A549 treated with AZD9567 at 1 μM for 4 hours (cell line): ENCODE results near the gene OR5M10. TPM values are rescaled to one million over a fixed set of nuclear protein-coding genes. Genes with fewer than 3 reads are reported as not detected.

Experiments used
- total RNA-seq: library from RNA; stranded (reverse); fragments of 200-300 nt; extraction: Qiagen RNA extraction; gene quantifications from 5 replicates; pipeline ENCODE4 v1.2.3, GENCODE V29; 2022; ENCODE audit not compliant: insufficient read depth

Gene OR5M10
- not detected in 5 replicates for total RNA-seq

GRCh38 chr11:56577621-56578020 lies at the start of gene OR5M10:
Gene OR5M10, minus strand, starts transcription at chr11:56577721. Its CDS starts 0 bp downstream, at chr11:56577721.

GRCh38 chr11:56543157-56543556 lies 34.4 kb downstream of the OR5M10 start, which contains the start of gene OR5M11:
Gene OR5M11, minus strand, starts transcription at chr11:56543257. Its CDS starts 0 bp downstream, at chr11:56543257.

Other genes starting within 250 kb of the OR5M10 start
- gene OR8K1, start 231.7 kb downstream of the OR5M10 start, total RNA-seq, result not detected in 5 replicates
- gene OR8J1, start 223.4 kb downstream of the OR5M10 start, total RNA-seq, result not detected in 5 replicates
- gene OR8U1, start 202.1 kb downstream of the OR5M10 start, total RNA-seq, result not detected in 5 replicates
- gene OR5AL1, start 165.0 kb downstream of the OR5M10 start, total RNA-seq, result not detected in 5 replicates
- not detected in 5 replicates for gene OR5M3, start 104.4 kb downstream of the OR5M10 start, total RNA-seq
- gene OR5M8, start 86.4 kb downstream of the OR5M10 start, total RNA-seq, result not detected in 5 replicates
- not detected in 5 replicates for gene OR5M11, start 34.5 kb downstream of the OR5M10 start, total RNA-seq
- gene OR5M1, start 37.2 kb upstream of the OR5M10 start, total RNA-seq, result not detected in 5 replicates
- gene OR5AP2, start 64.7 kb upstream of the OR5M10 start, total RNA-seq, result not detected in 5 replicates
- not detected in 5 replicates for gene OR5AR1, start 86.0 kb upstream of the OR5M10 start, total RNA-seq
- not detected in 5 replicates for gene OR9G1, start 121.4 kb upstream of the OR5M10 start, total RNA-seq
- not detected in 5 replicates for gene OR9G4, start 171.0 kb upstream of the OR5M10 start, total RNA-seq